GM12864 (cell line): ENCODE measurements around the gene ADCY4.

Experiments used
- DNase-seq: peaks from one replicate; pipeline ENCODE4 v3.0.0-alpha.2; 2011; ENCODE audit warnings: low read depth
- H3K4me3 ChIP-seq: 2 replicates; pipeline ENCODE4 v1.5.1; 2011; ENCODE audit warnings: mild to moderate bottlenecking, low read depth, low read length, control low read depth
- CTCF ChIP-seq: IDR thresholded peaks from 2 replicates; pipeline ENCODE4 v1.5.1; 2011; ENCODE audit warnings: low read depth, mild to moderate bottlenecking, moderate library complexity, low read length, control low read depth, inconsistent platforms; ENCODE audit errors: missing control alignments

The ADCY4 gene

GRCh38 chr14:24315807-24316596 is 18.9 kb downstream of the ADCY4 start:
- no peak overlapping the region for H3K4me3 ChIP-seq
- no peak for TF ChIP-seq CTCF
- DNase-seq: no peak

GRCh38 chr14:24315243-24315806 is 19.5 kb downstream of the ADCY4 start:
- H3K4me3 ChIP-seq: no peak overlapping the region
- no peak for TF ChIP-seq CTCF
- no peak for DNase-seq

- TF ChIP-seq CTCF: no peak
- no peak for DNase-seq
- H3K4me3 ChIP-seq: no peak overlapping the region
Observed at GRCh38 chr14:24314377-24315193, 20.3 kb downstream of the ADCY4 start.

GRCh38 chr14:24313913-24314312 is 21.0 kb downstream of the ADCY4 start:
- DNase-seq: no peak
- TF ChIP-seq CTCF: no peak
- H3K4me3 ChIP-seq: no peak overlapping the region

GRCh38 chr14:24312736-24313507 is 21.9 kb downstream of the ADCY4 start:
- peak; percentile 25 for DNase-seq
- H3K4me3 ChIP-seq: no peak overlapping the region
- TF ChIP-seq CTCF: no peak

- no peak for DNase-seq
- peak overlapping the region; percentile 50 for H3K4me3 ChIP-seq
- peak; percentile 12 for TF ChIP-seq CTCF
Observed at GRCh38 chr14:24311837-24312615, 22.8 kb downstream of the ADCY4 start.
